GM19372 (cell line): ENCODE measurements around the gene PRPF38A.
A peak's percentile ranks its signal among the peaks of the same experiment; 100 is the strongest.
"Not testable (repeated sequence)": the region's sequence is repeated elsewhere in the genome, so short reads cannot be mapped to it uniquely, and the experiment has no call there.

Experiments
- ATAC-seq: cut with Tn5 transposase; IDR thresholded peaks from one replicate; pipeline ENCODE4 v1.9.1; 2021; ENCODE audit warnings: mild to moderate bottlenecking, low read depth, moderate library complexity; ENCODE audit not compliant: unreplicated experiment

Gene PRPF38A

GRCh38 chr1:52404116-52404974 lies at the start of gene PRPF38A, which contains the start of gene ORC1:
Gene PRPF38A, plus strand, starts transcription at chr1:52404602. Its CDS starts 148 bp downstream, at chr1:52404750.
Gene ORC1, minus strand, starts transcription at chr1:52404423. Its CDS starts 2,200 bp downstream, at chr1:52402223.
- peak; percentile 88 for ATAC-seq

GRCh38 chr1:52355436-52355835 lies 49.0 kb upstream of the PRPF38A start:
- ATAC-seq: no peak

- ATAC-seq: no peak
Measured at GRCh38 chr1:52355847-52356505, 48.4 kb upstream of the PRPF38A start.

GRCh38 chr1:52356818-52357355 lies 47.5 kb upstream of the PRPF38A start:
- ATAC-seq: no peak

- no peak for ATAC-seq
Measured at GRCh38 chr1:52357397-52357796, 47.0 kb upstream of the PRPF38A start.

- no peak for ATAC-seq
Measured at GRCh38 chr1:52358851-52359497, 45.4 kb upstream of the PRPF38A start.

GRCh38 chr1:52359676-52360594 lies 44.5 kb upstream of the PRPF38A start:
- no peak for ATAC-seq

GRCh38 chr1:52360595-52360968 lies 43.8 kb upstream of the PRPF38A start:
- no peak for ATAC-seq

- no peak for ATAC-seq
Measured at GRCh38 chr1:52364235-52364839, 40.1 kb upstream of the PRPF38A start.

GRCh38 chr1:52365071-52365745 lies 39.2 kb upstream of the PRPF38A start:
- ATAC-seq: no peak

GRCh38 chr1:52365746-52366516 lies 38.5 kb upstream of the PRPF38A start, which contains the start of gene CC2D1B:
Gene CC2D1B, minus strand, starts transcription at chr1:52366205. Its CDS starts 1,585 bp downstream, at chr1:52364620.
- ATAC-seq: peak; percentile 90

- no peak for ATAC-seq
Measured at GRCh38 chr1:52366517-52366827, 37.9 kb upstream of the PRPF38A start.

- no peak for ATAC-seq
Measured at GRCh38 chr1:52367272-52367671, 37.1 kb upstream of the PRPF38A start.

GRCh38 chr1:52368383-52369172 lies 35.8 kb upstream of the PRPF38A start:
- no peak for ATAC-seq

- ATAC-seq: not testable (repeated sequence)
Measured at GRCh38 chr1:52369851-52370250, 34.6 kb upstream of the PRPF38A start.

GRCh38 chr1:52385376-52385775 lies 19.0 kb upstream of the PRPF38A start:
- no peak for ATAC-seq

GRCh38 chr1:52386458-52386857 lies 17.9 kb upstream of the PRPF38A start:
- no peak for ATAC-seq
